SKM-1 (cell line): ENCODE results near the gene KRT71.

Experiments
- DNase-seq: peaks from one replicate; lab custom pipeline; 2025; ENCODE audit not compliant: unreplicated experiment; lab: John Stamatoyannopoulos, UW

Gene KRT71

DNA sequence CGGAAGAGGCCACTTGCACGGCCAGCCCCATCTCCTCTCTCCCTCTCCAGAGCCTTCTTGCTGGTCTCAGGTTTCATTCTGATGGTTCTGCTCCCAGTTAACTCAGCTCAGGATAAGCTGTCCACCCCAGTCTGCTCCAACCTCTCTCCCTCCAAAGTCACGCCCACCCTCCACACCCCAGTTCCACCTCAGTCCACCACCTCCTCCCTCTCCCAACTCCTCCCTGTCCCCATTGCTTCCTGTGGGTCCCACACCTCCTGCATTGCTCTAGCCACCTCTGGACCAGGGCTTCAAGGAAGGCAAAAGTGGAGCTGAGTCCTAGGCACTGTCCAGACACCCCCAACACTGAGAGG, 13.1 kb downstream of the KRT71 start:
- DNase-seq = no peak

DNA sequence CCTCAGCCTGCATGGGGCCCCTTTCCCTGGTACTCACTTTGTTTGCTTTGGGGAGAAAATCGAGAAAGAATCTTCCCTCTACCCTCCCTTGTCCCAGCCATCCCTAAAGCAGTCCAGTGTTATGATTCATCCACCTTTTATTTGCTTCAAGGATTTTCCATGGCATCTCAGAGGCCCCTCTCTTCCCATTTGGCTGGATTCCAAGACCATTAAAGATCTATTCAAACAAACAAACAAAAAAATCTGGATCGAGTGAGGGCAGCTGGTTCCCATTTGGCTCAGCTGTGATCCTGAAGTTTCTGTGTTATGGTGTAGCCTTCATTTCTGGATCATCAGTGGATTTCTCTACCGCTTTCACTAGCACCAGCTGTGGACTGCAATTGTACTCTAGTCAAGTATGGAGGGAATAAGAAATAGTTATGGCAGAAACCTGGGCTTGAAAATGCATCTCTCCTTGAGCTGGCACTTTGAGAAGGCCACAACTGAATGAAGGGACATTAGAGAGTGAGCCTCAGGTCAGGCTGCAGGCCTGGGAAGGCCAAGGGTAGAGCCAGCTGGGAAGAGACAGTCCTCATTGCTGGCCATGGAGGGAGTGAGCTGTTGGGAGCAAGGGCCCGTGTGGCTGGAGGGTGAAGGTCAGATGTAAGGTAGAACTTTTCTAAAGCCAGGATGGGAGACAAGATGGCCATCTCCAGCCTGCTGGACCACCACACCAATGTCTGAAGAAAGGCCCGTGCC, 13.7 kb downstream of the KRT71 start:
- no peak for DNase-seq

DNA sequence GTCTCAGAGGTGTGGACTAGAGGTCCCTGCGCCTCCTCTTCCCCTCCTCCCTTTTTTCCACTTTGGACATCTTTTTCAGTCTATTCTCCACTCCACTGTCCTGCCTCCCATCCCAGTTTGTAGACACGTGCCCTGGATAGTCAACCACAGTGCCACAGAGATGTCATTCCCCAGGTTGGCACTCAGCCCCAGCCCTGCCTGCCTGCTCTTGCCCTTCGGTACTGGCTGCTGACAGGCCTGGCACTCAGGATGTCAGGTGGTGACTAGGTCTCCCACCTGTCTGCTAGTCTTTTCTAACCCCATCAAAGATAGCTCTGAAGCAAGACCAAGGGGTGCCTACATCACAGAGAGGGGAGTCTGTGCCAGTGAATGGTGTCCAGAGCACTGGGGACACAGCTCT, 15.8 kb downstream of the KRT71 start:
- no peak for DNase-seq

DNA sequence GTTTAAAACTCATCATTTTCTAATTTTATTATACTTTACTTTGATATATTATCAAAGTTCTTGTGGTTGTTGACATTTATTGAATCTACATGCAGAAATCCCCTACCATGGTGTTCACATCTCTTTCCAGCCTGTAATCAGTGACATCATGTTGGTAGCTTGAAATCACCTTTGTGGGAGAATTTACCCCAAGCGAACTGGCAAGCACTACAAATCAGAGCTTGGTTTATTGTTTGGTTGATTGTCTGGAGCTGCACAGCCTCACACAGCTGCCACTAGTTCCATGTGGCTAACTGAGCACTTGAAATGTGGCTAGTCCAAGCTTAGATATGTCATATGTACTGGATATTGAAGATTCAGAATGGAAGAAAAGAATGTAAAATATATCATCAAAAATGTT, 17.4 kb downstream of the KRT71 start:
- no peak for DNase-seq

DNA sequence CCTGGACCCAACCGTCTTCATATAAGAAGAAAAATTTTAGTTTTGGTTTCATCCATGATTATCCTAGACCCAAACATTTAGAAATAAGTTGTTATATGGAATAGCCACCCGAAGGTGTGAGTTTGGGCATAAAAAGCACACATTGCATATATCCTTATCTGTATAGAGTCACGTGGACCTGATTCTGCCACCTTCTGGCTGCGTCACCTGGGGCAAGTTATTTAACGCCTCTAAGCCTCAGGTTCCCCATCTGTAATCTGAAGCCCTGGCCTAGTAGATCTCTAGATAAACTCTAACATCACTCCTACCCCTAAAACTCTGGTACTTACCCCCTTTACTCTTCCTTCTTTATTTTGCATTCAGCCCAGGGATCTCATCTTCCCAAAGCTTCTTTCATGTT, 18.5 kb downstream of the KRT71 start:
- no peak for DNase-seq

DNA sequence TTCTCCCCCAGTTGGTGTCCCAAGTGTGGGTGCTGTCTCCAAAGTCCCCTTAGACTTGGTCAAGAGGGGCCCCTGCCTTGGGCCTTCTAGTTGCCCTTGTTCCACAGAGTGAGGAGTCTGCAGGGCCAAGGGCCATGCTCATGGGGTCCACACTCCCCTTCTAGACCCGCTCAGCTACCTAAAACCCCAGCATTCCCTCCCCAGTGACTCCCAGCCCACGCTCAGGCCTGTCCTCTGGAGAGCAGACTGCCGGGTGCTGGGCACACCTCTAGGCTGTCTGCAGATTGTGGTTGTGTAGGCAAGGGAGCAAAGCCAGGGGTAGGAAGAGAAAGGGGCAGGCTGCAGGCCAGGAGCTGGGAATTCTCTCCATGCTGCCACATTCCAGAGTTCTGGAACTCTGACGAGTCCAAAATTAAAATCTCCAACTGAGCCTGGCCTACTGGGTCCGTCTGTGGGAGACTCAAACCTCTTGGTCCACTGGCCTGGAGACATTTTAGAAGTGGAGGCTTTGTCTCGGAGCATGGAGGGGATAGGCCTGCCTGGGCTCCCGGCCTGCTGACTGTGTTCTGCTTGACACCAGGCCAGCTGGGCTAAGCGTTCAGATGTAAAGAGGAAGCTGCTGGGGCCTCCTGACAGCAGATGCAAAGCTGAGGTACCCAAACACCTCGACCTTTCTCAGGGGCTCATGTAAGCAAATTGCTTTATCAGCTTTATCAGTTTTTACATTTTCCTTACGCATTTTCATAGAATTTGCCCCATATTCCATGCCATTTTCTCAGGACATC, 19.1 kb downstream of the KRT71 start:
- DNase-seq = no peak

DNA sequence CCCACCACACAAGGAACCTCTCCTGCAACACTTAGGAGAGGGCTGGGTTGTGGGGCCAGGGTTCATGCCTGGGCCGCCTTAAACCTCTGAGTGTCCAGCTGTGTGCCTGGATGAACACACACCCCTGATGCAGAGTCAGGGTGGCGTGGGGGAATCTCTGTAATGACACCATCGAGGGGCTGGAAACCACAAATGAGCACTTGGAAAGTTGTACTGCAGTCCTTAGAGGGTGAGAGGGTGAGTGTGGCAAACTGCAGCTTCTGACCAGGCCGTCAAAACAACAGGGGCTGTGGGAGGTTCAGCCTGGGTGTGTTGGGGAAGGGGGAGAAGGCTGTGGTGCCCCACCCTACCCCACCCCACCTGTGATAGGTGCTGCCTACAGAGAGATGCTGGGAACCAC, 20.3 kb downstream of the KRT71 start:
- DNase-seq = no peak

DNA sequence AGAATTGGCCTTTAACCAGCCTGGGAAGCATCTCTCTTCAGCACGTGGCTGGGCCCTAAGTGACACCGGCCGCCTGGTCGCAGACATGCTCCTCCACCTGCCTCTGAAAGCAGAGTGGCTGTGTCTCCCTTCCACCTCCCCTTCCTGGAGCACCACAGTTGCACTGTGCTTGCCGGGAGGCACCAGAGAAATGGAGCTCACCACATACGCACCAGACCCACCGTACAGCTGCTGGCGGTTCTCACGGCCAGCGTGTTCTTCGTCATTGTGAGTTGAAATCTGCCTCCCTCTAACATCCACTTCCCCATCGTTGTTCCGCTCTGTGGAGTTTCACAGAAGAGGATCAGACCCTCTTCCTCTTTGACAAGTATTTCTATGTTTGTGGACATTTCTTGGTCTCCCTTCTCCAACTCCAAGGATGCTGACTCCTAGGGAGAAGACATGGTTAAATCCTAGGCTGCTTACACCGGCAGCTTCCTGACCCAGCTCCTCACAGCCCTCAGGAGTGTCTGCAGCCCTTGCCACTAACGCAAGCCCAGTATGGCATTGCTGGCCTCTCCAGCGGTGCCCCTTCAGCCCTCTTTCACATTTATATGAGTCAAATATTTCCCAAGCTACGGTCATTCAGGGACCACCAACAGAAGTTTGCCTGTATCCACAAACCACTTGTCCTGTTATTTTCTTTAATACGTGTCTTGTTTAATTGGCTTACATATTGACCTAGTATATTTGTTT, 21.2 kb downstream of the KRT71 start:
- no peak for DNase-seq

DNA sequence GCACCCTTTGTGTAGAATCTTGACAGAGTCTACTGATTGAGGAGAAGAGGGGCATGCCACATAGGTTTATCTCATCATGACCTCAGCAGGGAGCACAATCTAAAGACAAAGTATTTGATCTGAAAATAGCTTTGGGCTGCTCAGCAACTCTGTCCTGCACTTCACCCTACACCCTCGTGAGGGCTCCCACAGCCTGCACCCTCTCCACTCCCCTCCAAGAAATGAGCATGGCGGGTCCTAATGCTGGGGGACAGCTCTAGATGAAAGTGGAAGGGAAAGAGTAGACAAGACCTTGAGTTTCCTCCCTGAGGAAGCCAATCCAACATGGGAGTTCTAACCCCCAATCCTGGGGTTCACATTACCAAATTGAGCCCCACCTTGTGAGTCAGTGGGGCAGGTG, 22.0 kb downstream of the KRT71 start:
- DNase-seq = no peak

DNA sequence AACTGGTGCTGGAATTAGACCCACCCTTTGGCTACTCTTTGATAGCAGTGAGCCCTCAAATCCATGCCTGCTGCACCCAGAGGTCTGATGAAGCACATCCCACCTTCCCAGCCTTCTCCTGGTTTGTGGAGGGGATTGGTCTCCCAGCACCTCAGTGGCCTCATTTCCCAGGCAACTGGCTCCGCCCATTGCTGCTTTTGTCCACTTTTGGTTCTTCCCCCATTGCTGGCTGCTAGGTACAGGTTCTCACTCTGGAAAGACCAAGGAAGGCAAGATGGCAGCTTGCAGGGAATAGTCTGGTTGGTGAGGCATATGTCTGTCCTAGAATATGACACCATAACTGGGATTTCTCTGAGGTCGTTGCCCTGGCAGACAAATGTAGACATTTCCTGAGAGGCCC, 22.6 kb downstream of the KRT71 start:
- no peak for DNase-seq

DNA sequence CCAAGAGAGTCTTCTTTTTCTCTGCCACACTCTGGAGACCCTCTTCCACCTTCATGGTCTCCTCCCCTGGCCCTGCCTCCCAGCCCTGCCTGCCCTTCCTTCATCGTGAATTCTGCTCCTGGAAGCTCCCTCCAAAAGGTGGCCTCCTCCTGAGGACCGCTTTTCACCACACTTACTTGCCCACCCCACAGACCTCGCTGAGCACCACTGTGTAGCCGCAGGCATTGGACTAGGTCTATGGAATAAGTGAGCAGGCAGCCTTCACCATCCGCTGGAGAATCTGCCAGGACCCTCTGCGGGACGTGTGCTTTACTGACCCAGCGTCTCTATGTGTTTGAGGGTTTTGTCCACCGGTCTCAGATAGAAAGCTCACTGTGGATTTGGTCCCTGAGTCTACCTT, 23.1 kb downstream of the KRT71 start:
- DNase-seq = no peak

DNA sequence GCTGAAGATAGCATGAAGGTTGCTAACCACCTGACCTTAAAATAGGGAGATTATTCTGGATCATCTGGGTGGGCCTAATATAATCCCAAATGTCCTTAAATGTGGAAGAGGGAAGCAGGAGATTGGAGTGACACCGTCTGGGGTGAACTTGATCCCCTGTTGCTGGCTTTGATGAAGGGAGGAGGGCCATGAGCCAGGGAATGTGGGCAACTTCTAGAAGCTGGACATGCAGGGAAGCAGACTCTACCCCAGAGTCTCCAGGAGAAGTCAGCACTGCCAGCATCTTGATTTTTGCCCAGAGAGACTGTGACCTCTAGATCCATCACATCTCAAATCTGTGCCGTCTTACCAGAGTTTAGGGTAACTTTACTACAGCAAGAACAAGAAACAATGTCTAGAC, 23.5 kb downstream of the KRT71 start:
- no peak for DNase-seq

DNA sequence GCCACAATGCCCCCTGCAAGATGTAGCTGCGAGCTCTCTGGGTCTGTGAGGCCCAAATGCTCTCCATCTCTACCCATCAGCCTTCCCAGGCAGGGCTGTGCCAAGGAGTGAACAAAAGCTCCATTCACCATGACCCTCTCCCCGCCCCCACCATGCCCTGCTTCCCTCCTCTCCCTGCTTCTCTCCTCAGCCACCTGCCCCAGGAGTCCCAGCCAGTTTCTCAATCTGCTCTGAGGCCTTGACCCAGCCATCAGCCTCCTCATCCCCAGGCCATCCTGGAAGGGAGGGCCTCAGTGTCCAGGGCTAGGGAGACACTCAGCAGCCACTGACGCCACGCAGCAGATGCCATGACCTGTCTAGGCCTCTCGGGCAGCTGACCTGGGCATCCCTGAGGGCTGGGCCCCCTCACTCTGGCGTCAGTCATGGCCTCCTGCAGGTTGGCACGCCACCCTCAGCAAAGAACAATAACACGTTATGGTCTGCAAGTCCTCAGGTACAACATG, 24.3 kb downstream of the KRT71 start:
- DNase-seq = no peak

DNA sequence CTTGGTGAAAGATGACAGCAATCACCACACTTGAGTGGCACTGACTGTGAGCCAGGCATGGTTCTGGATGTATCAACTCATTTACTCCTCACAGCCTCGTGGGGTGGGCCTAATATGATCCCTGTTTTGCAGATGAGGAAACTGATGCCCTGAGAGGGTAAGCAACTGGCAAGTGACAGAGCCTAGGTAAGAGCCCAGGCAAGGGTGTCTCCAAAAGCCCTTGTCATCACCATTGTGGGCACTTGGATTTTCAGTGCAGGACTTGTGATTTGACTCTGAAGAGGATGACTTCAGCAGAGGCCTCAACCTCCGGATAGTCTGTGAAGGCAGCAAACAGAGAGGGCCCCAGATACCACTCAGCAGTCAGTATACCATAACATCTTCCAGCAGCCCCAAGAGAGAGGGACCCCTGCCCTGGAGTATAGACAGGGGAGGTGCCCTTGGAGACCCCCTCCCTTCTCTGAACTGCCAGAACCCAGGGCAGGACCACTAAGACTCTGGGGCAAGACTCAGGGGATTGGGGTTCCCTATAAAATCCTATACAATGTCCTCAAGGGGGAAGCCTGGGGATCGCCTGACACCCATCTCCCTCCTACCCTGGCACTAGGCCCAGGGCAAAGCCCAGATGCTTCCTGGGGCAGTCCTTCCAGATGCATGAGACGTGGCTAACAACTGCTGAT, 25.7 kb downstream of the KRT71 start:
- no peak for DNase-seq

DNA sequence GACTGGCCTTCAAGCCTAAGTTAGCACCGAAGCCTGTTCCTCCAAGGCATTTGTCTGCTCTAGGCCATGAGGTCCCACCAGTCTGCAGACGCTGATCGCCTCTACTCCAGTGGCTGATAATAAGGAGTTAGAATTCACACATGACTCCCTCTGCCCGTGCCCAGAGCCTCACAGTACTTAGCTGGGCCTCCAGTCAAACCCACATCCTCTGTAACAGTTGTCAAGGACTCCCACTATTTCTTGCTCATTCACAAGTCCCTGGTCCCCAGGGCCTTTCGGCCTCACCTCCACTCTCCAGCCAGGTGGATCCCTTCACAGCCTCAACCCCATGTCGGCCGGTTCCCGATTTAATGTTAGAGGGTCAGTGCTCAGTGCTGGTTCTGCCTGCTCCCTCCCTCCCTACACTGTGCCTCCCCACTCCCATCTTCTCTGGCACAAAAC, 26.4 kb downstream of the KRT71 start:
- no peak for DNase-seq

DNA sequence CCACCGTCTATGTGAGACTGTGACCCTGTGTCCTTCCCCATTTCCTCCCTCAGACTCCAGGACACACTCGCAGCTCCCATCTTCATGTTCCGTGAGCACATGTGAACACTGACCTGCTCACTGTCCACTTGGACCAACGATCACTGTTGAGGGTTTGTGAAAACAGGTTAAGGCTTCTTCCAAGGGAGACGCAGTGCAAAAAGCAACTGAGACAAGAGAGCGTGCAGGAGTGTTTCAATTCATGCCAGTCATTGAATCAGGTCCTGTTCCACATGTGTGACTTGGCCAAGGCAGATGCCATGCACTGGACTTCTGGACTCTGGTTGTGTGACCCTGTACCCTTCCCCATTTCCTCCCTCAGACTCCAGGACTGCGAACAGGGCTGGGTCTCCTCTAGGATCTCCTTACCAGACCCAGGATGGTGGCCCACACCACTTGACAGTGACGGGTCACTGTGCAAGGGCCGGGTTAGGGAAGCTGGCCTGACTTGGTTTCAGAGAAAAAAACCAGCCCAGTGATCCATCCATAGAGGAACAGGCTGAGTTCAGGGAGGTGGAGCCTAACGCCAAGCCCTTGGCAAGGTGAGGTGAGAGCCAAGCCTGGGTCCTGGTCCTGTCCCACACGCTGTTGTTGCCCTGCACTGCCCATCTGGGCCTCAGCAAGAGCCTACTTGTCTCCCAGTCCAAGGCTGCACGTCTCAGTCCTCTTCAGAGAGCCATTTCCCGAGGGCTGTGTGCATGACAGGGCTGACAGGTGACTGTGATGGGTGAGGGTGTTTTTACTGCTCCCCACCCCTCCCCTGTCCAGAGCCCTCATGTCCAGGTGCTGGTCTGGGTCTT, 27.1 kb downstream of the KRT71 start:
- DNase-seq = no peak

DNA sequence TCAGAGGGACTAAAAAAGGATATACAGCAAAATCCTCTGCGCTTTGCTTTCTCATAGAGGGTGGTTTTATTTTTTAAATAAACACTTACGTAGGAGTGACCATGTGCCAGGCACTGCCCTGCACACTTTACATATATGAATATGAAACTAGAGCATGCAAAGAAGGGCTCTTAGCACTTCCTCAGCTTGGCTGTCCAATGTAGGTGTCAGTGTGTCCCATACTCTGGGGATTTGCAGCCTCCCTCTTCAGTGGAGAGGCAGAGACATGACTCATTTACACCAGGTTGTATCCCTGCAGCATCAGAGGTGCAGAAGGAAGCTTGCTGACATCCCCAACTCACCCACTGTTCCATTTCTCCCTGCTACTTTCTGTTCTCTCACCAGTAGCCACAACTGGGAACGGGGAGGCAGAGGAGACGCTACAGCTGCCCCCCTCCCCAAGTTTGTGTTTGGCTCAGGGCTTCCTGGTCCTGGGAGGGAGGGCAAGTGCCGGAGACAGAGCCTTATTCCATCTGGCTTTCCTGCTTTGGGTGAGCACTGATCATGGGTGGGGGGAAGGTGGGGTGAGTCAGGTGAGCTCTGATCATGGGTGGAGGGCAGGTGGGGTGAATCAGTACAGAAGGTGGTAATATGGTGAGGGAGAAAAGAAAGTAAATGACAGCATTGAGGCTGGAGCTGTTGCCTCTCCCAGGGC, 27.9 kb downstream of the KRT71 start:
- DNase-seq = no peak

DNA sequence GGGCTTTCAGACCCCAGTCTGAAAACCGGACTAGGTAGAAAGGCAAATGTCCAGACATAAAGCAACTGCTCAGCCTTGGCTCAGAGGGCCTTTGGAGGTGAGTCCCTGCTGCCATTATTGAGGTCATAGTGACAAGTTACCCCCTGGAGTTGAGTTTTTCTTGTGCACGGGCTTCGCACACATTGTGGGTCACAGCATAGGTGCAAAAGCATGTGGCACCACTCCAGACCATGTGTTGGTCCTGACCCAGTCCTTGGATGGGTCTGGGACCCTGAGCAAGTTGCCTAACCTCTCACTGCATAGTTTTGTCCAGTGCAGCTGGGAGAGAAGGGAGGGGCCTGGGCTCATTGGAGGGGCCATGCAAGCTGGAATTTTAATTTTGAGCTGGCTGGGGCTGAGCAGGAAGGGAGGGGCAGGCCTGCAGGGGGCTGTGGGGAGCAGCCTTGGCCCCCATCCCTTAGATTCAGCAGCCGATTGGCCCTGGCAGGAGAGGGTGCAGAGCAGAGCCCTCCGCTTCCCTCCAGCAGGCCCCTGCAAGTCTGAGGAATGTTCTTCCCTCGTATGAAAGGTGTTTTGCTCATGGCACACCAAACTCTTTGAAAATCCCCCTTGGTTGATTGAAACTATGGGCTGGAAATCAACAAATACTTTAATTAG, 28.6 kb downstream of the KRT71 start:
- no peak for DNase-seq

DNA sequence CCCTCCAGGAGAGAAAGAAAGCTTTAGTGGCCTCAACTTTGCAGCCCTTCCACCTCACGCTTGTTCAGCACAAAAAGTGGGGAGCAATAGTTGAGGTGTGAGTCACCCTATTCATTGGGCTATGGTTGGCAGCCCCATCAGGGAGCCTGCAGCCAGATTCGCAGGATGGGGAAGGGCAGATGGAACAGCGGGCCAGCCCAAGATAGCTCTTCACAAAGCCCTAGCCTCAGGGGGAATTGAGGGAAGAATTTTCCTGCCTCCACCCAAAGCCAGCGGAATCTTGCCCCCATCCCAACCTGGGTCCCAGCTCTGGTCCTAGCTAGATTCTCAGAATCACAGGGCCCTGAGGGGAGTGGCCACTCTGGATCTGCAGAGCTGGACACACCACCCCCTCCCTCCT, 29.1 kb downstream of the KRT71 start:
- no peak for DNase-seq
